ENCODE measurements around the gene ZSCAN2. TPM values are rescaled to one million over a fixed set of nuclear protein-coding genes. Genes with fewer than 3 reads are reported as not detected.
"Not testable (repeated sequence)": the region's sequence is repeated elsewhere in the genome, so short reads cannot be mapped to it uniquely, and the experiment has no call there.

Gene ZSCAN2
- total and polyA plus RNA-seq, 2 of the 4 experiments (the other 2 are of a cell fraction), result 10.4 to 18.3 TPM

GRCh38 chr15:84642640-84643039, 41.8 kb downstream of the ZSCAN2 start:
- H3K9me1 ChIP-seq (ENCODE audit: insufficient read depth, low read length); H2AFZ ChIP-seq (replicated peaks; ENCODE audit: low read length, poor library complexity); H4K8ac ChIP-seq (ENCODE audit: low read depth in 2 of 2, low read length in 2 of 2); H2AK9ac ChIP-seq (replicated peaks; ENCODE audit: low read depth, low read length, poor library complexity); H2BK20ac ChIP-seq (ENCODE audit: low read depth, low read length); H4K20me1 ChIP-seq (ENCODE audit: insufficient read depth, low read length); H4K91ac ChIP-seq (ENCODE audit: insufficient read depth, low read depth, low read length); ATAC-seq (ENCODE audit: low read depth); DNase-seq; H3K4ac ChIP-seq (ENCODE audit: low read depth, low read length); H4K5ac ChIP-seq (ENCODE audit: low read depth, low read length); H3K27ac ChIP-seq (ENCODE audit: insufficient read depth, low read length); H3K9ac ChIP-seq (ENCODE audit: low read depth, low read length); BruUV-seq (replicated peaks); H3K27me3 ChIP-seq (ENCODE audit: control insufficient read depth, insufficient read depth, low read length); H3K4me1 ChIP-seq (ENCODE audit: control insufficient read depth, insufficient read depth, low read length); H3K4me3 ChIP-seq (ENCODE audit: insufficient read depth, low read depth, low read length); H2BK15ac ChIP-seq (ENCODE audit: low read depth, low read length); H3K18ac ChIP-seq (ENCODE audit: low read depth, low read length); H2AK5ac ChIP-seq (ENCODE audit: low read depth, low read length); H2BK120ac ChIP-seq (ENCODE audit: low read depth, low read length); H2BK5ac ChIP-seq (ENCODE audit: low read depth, low read length, poor library complexity, severe bottlenecking); H3K56ac ChIP-seq (ENCODE audit: extremely low read depth, insufficient read depth, low read length); CTCF ChIA-PET; H3K14ac ChIP-seq (replicated peaks; ENCODE audit: low read depth, low read length); H3K23ac ChIP-seq (ENCODE audit: low read depth, low read length); H3K4me2 ChIP-seq (ENCODE audit: low read depth, low read length); dilution Hi-C loops (cut with HindIII; ENCODE audit: low sequenced_read_pairs, unreplicated experiment); in situ Hi-C loops (cut with MboI; ENCODE audit: low sequenced_read_pairs); H3K9me3 ChIP-seq (ENCODE audit: control insufficient read depth, insufficient read depth, low read length); intact Hi-C loops (cut with micrococcal nuclease): not testable (repeated sequence)
- peaks cover 3 to 15% of the 10 kb centered on the region in 2 experiments; a peak in 2 of 4 replicates for H3K79me1 ChIP-seq (ENCODE audit: low read depth in 1 of 2, low read length in 2 of 2)
- peaks cover 66% of the 10 kb centered on the region for H3K36me3 ChIP-seq (ENCODE audit: control insufficient read depth, insufficient read depth, low read length)
- WGBS, 2 experiments (ENCODE audit: extremely low coverage in 2 of 2, insufficient read length in 1 of 2), result 71% methylated on average over 2 of the region's 2 CpGs; no CpG with 5 or more reads in 1 of the 2 experiments
- POLR2A ChIA-PET (ENCODE audit: unreplicated experiment), result interaction anchor here (1.0 kb wide), 1 partner anchor 110 kb away, joined by 3 read pairs; no protein-coding TSS in a partner anchor

All from IMR-90 (cell line).